NCI-H146 treated with DMSO at 0.1 percent for 48 hours (cell line): Measurements from ENCODE around the gene ARID5A.
A peak's percentile ranks its signal among the peaks of the same experiment; 100 is the strongest.

Experiments
- DNase-seq: peaks from one replicate; lab custom pipeline; 2025; ENCODE audit not compliant: unreplicated experiment; lab: John Stamatoyannopoulos, UW

The ARID5A gene

DNA sequence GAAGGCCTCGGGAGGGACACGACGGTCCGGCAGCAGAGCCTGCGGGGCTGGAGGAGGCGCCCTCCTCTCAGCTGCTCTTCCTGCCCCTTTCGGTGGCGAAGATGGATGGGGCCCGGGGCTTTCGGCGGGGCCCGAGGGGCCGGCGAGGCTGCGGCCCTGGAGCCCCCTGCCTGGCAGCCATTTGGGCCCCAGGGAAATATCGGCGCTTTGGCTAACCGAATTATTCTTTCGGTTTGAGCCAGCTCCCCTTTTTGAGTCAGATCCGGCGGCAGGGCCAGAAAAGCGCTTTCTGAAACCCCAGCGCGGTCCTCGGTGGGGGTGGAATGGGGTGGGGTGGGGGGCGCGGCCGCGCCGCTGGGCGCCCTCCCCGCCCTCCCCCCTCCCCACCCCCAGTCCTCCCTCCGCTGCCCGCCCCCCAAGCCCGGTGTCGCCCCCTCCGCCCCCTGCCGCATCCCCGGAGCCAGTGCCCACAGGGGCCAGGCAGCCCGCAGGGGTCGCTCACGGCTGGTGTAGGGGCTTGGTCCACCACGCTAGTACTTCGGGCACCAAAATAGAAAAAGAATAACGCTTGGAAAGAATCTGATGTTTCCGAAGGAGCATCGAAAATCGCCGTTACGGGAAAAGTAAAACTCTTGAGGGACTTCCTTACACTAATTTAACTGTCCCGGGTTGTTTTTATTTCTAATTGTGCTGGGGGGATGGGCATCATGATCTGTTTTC lies 9.1 kb upstream of the ARID5A start:
- no peak for DNase-seq

DNA sequence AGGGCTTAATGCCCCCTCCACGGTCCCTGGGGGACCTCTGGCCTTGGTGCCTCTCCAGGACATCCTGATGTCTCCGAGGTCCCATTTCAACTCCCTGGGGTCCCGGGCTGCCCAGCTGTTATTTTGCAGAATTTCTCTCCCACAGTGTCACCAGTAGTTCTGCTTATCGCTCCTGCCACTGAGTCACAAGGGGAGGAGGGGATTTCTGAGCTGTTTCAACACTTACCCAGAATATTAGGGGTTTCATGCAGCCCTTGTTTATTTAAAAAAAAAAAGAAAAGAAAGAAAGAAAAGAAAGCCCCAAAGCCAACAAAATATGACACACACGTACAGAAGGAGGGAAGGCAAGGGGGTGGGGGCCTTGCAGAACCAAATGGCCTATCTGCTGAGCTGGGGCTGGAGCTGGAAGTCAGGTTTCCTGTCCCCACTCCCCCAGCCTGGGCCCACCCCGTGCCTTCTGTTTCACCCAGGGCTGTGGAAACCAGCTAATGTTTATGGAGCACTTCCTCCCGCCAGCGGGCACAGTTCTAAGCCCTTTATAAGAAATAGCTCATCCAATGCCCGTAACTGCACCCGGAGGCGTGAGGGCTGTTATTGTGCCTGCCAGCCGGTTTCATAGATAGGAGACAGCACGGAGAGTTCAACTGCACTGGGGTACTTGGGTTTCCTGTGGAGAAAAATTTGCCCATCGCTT lies 8.4 kb upstream of the ARID5A start:
- DNase-seq: no peak

DNA sequence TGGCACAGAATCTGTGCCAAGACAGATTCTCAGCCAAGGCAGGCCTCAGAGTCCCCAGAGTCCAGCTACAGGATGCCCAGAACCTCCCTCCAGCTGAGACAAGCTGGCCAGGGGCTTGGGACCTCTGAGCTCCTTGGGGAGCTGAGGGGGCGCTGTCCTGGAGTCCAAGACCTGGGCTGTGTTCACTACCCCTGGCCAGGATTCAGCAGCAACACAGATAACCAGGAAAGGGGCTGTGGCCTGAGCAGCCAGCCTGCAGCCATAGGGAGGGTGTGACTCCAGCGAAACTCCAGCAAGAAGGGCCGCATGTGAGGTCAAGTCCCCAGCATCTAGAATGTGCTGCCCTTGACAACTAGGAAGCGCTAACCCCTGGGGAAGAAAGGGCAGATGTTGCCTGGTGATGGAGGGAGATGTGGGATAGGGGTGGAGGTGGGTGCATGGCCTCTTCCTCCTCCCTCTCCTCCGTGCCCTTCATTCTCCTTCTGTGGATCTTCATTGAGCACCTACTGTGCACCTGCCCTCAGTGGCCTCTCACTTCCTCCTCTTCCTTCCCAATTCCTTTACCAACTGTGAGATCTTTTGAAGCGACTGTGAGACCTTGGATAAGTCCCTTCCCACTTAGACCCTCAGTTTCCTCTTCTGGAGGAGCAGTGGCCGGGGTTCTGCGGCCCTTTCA lies 7.7 kb upstream of the ARID5A start:
- no peak for DNase-seq

DNA sequence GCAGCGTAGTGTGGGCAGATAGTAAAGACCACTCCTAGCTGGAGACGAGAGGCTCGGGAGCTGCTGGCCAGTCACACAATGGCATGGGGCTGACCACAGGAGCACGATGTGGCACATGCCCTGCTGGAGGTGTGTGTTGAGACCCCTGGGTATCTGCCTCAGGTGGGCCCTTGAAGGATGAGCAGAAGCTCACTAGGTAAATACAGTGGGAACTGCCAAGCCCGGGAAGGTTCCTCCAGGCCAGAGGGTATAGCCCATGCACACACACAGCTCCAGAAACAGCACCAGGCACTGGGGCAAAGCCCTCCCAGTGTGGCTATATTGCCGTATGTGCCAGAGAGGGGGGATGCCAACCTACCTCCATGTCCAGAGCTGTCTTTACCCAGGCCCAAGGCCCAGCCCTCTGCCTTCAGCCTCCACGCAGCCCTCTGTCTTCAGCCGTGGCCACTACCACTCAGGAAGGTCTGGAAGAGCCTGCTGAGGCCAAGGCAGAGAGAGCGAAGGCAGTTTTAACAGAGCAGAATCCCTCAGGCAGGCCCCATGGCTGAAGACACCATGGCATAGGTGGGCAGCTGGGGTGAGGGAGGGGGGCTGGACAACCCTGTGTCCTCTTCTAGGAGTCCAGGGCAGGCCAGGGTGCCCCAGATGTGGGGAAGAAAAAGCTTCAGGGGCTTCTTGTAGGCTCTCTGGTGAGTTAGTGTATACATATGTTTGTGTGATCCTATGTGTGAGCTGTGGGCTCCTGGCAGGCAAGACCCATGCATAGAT lies 7.0 kb upstream of the ARID5A start:
- no peak for DNase-seq

DNA sequence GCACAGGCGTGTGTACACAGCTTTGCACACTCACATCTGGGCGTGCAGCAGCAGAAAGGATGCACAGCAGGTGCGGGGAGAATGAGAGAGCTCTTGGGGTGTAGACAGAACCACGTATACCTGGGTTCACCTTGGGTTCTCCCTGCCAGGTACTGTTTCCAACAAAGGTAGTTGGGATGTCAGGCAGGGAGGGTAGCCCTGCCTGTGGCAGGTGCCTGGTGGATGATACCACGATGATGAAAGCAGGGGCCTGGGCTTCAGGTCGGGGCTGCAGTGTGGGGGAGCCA lies 6.5 kb upstream of the ARID5A start:
- no peak for DNase-seq

DNA sequence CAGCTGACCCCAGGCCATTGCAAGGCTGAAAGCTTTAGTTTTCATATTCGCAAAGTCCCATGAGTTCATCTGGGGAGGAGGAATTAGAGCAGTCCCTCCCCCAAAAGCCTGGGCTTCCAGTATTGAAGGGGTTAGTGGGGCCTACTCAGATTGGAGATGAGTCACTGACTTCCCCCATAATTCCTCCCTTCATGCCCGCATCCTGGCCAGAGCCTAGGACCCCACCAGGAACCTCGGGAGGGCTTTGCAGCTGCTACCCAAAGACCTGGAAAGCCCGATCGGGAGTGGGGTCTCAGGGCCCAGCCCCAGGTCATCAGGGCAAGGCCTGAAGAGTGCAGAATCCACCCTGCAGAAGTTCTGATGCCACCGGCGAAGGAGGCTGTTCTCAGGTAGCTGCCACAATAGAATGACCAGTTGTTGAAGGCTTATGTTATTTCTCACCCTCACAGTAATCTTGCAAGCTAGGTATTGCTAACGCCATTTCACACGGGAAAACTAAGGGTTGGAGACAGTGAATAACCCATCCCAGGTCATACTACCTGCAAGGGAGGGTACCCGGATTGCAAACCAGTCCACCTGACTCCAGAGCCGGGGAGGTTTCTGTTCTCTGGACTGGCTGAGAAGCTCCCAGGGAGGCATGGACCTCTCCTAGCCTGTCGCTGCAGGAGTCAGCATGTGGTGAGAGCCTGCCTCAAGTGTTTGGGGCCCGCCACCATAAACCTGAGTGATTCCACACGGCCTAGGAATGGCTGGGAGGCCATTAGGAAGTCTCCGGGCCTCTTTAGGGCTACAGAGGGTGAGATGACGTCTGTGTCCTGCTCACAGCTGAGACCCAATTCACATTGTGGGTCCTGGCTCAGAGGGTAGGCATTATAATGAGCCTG lies 5.8 kb upstream of the ARID5A start:
- no peak for DNase-seq

DNA sequence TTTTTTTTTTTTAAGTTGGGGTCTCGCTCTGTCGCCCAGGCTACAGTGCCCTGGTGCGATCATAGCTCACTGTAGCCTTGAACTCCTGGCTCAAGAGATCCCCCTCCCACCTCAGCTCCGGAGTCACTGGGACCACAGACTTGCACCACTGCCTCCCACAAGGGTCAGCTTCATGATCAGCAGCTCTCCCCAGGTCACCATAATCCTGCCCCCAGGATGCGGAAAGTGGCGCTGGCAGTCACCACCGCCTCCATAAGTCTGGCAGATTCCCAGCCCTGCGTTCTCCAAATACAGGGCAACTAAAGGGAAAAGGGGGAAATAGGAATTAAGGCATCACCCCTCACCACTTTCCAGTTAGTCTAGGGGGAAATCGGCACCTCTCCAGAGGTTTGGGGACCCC lies 5.2 kb upstream of the ARID5A start:
- no peak for DNase-seq

DNA sequence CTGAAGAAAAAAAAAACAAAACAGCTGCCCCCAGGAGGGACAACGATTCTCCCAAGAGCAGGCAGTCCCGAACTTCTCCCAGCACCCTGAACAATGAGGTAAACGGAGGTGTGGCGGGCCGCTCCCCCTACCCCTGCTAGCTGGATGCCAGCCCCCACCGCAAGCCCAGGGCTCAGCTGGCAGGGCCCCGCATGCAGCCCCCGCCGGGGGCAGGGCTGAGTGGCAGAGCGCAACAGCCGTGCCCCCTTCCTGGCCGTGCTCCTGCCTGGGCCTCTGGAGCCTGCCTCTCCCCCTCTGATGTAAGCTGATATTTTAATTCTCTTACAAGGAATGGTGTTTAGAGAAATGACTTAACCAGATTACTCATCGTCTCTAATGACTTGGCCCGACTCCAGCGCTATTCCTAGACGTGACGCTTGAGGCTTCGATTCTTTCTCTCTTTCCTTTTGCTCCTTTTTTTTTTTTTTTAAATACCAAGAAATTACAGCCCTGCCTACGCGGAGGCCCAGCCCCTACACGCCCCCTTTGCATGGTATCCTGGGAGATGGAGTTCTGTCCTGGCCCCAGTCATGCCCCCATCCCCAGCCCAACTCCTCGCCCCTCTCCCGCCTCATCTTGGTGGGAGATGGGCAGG lies 4.6 kb upstream of the ARID5A start:
- peak; percentile 84 for DNase-seq

DNA sequence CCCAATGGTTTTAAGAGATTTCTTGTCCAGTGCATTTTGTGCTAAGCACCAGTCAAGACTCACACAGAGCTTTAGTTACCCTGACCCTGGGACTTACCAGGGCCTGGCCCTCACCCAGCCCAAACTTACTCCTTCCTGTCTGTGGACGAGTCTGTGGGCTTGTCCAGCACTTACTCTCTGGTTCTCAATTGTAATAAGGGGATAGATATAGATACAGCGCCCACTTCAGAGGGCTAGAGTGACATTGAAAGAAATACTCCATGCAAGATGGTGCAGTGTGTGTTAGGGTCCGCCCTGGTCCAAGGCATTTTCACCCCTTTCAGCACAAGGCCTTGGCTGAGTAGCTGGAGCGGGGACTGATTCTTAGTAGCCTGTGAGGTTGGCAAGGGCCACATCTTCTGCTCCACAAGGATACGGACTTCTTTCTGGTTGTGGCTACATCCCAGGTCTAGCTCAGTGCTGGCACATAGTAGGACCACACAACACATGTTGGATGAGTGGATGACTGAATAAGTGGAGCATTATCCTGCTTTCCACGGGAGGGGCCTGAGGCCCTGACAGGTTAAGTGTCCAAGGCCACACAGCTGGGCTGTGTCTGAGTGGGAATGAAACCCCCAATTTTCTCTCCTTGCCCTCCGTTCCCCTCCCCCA lies 3.8 kb upstream of the ARID5A start:
- no peak for DNase-seq

DNA sequence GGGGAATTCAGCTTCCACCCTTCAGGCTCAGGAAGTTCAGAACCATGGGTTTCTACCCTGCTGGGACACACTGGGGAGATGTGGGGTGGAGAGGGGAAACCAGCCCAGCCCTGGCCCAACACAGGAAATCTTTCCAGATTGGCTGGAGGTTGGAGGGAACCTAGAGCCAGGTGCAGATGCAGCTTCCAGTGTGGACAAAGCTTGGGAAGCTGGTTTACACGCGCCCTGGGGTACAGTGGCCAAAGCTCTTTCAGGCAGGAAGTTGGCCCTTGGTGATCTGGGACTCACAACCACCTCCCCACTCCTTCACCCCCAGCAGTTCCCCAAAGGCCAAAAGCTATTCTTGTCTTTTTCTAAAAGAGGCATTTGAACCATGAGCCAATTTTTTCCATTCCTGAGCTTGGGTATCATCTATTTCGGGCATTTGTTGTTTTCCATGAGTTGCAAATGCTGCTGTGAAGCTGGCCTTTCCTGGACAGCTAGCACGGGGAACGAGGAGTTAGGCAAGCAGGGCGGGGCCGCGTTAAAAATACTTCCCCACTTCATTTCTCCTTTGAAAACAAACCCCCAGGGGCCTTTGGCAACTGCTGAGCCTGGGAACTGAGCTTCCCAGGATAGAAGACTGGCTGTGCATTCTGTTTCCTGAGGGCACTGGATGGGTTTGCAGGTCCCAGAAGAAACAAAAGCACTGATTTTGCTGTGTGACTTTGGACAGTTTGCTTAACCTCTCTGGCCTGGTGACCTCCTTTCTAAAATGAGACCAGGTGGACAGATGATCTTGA lies 3.1 kb upstream of the ARID5A start:
- no peak for DNase-seq

DNA sequence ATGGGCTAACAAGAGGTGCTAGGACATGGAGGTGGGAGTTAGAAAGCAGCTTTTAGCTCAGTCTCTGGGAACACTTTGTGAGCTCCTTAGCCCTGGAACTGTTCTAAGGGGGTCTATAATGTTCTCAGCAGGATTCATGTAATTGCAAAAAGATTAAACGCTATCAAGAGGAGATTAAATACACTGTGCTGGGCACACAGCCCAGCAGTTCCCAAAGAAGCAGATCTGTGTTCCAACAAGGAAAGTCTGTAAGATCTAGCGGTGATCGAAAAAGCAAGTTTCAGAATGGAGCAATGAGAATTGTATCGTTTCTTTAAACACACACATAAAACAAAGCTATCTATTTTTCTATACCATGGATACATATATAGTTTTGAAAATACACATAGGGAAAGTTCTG lies 2.4 kb upstream of the ARID5A start:
- DNase-seq: no peak

DNA sequence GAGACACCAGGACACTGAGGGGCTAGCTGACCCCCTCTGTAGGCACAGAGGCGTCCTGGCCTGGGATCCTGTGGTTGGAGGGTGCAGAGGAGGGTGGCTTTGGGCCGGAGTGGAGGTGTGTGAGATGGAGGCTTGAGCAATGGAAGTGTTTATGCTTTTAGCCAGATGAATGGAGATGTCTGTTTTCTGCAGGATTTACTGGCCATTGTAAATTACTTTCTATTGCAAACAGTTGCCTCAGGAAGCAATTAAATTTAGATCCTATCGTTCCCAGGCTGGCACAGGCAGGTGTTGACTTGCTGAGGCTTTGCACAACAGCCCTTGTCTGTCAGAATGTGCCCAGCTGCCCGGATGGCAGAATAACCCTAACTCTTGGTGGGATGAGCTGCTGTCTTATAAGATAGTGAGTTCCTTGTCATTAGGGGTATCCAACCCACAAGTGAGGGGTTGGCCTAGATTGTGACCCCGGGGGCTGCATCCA lies 1.8 kb upstream of the ARID5A start:
- DNase-seq: no peak

DNA sequence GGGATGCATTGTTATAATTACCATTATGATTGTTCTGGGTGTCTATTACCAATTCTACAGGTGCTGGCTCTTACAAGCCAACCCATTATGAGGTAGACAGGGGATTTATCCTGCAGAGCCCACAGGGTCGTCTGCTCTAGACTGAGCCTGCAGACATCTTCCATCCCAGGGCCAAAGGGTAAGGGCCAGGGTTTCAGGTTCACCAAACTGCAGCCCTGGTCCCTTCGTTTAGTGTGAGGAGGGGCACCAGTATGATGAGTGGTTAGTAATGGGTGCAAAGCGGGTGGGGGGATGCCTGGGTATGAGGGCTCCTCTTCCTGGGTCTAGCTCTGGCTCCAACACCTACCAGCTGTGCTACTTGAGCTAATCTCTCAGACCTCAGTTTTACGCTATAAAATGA lies 1.2 kb upstream of the ARID5A start:
- no peak for DNase-seq

DNA sequence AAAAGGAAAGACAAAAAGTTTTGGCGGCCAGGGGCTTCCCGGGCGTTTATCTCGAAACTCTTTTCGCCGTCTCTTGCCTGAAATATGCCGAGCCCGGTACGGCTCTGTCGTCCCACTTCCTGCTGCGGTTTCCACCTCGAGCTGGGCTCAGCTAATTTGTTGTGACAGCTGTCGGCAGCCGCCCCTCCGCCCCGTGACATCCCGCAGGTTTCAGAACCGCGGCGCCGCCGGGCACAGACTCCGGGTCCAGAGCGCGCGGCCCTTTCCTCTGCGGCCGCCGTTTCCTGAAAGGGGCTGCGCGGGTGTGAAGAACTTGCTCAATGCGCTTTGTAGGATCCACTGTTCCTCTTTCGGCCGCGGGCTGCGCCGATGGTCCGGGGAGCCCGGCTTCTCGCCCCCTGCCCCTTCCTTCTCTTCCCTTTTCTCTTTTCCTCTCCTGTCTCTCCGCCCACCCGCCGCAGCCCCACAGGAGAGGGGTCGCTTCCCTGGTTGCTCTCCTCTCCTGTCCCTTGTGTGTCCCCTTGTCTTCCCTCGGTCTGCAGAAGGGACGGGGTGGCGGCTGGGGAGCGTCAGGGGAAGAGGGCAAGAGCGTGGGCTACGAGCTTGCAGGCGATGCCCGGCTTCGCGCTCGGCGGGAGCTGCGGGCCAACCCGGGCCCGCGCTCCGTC lies 648 bp downstream of the ARID5A start:
- DNase-seq: no peak

DNA sequence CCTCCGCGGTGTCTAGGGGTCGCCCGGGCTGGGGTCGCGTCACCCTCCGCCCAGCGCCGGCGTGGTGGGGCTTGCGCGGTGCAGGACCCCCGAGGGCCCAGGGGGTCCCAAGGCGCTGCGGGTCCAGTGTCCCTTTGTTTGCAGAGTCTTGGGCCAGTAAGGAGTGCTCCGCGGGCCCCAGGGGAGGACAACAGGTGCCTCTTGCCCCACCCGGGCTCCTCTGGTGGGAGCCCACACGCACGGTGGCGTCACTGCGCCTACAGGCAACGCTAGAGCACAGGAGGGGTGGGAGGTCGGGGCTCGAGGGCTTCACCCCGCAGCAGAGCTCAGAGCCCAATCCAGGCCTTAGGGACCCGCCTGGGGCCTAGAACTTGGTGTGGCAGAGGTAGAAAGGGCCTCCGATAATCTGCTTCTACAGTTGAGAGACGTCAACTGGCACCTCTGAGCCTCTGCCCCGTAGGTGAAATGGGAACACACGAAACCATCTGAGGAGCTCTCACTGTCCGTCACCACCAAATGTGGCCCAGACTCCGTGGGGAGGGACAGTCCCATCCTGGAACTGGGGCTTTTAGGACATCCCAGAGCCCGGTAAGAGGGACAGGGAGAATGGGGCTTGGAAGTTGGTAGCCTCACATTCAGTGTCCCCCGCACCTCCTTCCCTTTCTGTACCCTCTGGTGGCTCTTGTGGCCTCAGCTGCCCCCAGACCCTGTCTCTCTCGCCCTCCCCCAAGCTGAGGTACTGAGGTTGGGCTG lies 1.4 kb downstream of the ARID5A start:
- no peak for DNase-seq

DNA sequence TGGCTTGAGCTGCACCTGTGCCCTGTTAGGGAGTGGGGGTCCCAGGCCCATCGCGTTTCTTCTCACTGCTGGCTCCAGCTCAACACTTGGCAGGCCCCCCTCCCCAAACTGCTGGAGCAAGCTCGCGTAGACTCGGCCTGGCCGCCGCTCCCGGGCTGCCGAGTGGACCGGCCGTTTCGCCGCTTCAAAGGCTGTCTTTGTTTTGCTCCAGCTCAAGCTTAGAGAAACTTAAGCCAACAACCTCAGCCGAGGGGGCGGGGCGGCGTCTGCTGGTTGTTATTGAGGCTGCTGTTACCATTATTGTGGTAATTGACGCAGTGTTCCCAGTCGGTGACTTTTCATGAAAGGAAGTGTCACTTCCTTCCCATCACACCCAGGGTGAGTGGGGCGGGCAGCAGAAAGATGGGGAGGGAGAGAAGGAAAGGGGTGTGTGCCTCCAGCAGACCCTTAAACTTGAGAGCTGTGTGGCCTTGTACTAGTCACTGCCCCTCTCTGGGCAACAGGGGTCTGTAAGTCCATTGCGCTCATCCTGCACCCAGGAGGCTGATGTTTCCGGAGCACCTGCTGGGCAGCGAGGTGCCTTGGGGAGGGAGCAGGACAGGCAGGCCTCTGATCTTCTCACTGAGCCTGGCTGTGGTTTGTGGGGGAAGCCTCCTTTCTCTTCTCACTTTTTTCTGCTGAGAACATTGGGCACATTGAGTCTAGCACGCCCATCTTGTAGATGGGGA lies 2.1 kb downstream of the ARID5A start:
- no peak for DNase-seq
